Endothelial cell (in vitro differentiated cells): ENCODE data around the gene FOXC2. TPM values are rescaled to one million over a fixed set of nuclear protein-coding genes. Genes with fewer than 3 reads are reported as not detected.

Experiments
- DNase-seq: peaks from one replicate; pipeline ENCODE4 v3.0.0; 2021; ENCODE audit warnings: low spot score
- H3K27ac Mint-ChIP-seq: one replicate; pipeline ENCODE4 v1.8.0; 2021; ENCODE audit warnings: mixed read lengths, inconsistent platforms; ENCODE audit not compliant: unreplicated experiment
- H3K27me3 Mint-ChIP-seq: one replicate; pipeline ENCODE4 v1.8.0; 2021; ENCODE audit warnings: mild to moderate bottlenecking, moderate library complexity, mixed read lengths, inconsistent platforms; ENCODE audit not compliant: unreplicated experiment
- H3K36me3 Mint-ChIP-seq: one replicate; pipeline ENCODE4 v1.8.0; 2021; ENCODE audit warnings: mild to moderate bottlenecking, low read depth, mixed read lengths, inconsistent platforms; ENCODE audit not compliant: unreplicated experiment
- H3K4me1 Mint-ChIP-seq: one replicate; pipeline ENCODE4 v1.8.0; 2021; ENCODE audit warnings: mild to moderate bottlenecking, mixed read lengths, inconsistent platforms; ENCODE audit not compliant: unreplicated experiment
- H3K4me3 Mint-ChIP-seq: one replicate; pipeline ENCODE4 v1.8.0; 2021; ENCODE audit warnings: mild to moderate bottlenecking, mixed read lengths, inconsistent platforms; ENCODE audit not compliant: unreplicated experiment
- H3K9me3 Mint-ChIP-seq: one replicate; pipeline ENCODE4 v1.8.0; 2021; ENCODE audit warnings: mixed read lengths, inconsistent platforms; ENCODE audit not compliant: unreplicated experiment
- total RNA-seq: library from RNA; stranded (reverse); fragmentation: NEBNext Ultra II Directional; extraction: Animal tissue kit (Norgen Biotek cat#: 25700); gene quantifications from one replicate; pipeline ENCODE4 v1.2.1, GENCODE V29; 2021; ENCODE audit not compliant: unreplicated experiment
- TF ChIP-seq, protein P1 (sequence below): fragments of 200-600 bp; sonication (generic); IDR thresholded peaks from one replicate; pipeline ENCODE4 v1.5.0; 2021; ENCODE audit warnings: antibody characterized with exemption; ENCODE audit not compliant: unreplicated experiment

Gene FOXC2
- total RNA-seq, 1 donor from 2014 or later: 16.3 TPM

DNA sequence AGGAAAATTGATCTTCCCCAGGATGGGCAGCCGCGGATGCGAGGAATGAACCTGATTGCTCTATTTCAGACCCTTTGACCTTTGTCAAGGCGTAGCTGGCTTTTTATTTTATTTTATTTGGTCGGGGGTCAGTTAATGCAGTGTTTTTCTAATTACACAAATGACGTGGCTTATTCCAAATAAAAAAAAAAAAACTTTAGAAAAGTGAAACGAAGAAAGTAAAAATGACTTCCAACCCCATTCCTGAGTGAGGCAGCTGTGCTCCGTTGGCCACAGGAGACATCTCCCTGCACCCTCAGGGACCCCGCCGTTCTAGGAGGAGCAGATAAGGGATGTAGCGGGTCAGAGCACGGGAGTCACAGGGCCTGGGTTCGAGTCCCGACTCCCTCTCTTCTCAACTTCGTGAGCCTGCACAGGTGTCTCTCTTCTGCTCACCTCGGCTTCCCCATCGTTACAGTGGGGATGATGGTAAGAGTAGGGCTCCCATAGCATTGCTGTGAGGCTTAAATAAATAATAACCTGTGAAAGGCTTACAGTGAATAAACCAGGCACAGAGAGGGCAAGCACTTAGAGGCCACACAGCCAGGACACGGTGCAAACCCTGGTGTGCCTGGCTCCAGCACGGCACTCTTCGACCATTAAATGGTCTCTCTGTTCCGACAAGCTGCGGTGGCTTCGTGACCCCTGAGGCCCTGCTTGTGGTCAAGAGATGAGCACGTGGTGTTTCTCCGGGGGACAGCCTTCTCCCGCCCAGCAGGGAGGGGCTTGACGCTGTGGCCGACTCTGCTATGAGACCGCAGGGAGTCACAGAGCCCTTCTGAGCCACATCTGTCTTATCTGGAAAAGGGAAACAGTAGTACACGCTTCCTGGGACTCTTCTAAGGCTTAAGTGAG, 46.1 kb upstream of the FOXC2 start:
- H3K27ac Mint-ChIP-seq: no peak overlapping the region
- peaks cover 2% of the 10 kb centered on the region for H3K4me1 Mint-ChIP-seq
- H3K9me3 Mint-ChIP-seq: no peaks in the 10 kb centered on the region
- no peak overlapping the region for H3K4me3 Mint-ChIP-seq
- TF ChIP-seq, protein P1, sequence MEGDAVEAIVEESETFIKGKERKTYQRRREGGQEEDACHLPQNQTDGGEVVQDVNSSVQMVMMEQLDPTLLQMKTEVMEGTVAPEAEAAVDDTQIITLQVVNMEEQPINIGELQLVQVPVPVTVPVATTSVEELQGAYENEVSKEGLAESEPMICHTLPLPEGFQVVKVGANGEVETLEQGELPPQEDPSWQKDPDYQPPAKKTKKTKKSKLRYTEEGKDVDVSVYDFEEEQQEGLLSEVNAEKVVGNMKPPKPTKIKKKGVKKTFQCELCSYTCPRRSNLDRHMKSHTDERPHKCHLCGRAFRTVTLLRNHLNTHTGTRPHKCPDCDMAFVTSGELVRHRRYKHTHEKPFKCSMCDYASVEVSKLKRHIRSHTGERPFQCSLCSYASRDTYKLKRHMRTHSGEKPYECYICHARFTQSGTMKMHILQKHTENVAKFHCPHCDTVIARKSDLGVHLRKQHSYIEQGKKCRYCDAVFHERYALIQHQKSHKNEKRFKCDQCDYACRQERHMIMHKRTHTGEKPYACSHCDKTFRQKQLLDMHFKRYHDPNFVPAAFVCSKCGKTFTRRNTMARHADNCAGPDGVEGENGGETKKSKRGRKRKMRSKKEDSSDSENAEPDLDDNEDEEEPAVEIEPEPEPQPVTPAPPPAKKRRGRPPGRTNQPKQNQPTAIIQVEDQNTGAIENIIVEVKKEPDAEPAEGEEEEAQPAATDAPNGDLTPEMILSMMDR: peak; percentile 10
- DNase-seq: no peak
- H3K27me3 Mint-ChIP-seq: peaks cover 15% of the 10 kb centered on the region
- no peaks in the 10 kb centered on the region for H3K36me3 Mint-ChIP-seq

DNA sequence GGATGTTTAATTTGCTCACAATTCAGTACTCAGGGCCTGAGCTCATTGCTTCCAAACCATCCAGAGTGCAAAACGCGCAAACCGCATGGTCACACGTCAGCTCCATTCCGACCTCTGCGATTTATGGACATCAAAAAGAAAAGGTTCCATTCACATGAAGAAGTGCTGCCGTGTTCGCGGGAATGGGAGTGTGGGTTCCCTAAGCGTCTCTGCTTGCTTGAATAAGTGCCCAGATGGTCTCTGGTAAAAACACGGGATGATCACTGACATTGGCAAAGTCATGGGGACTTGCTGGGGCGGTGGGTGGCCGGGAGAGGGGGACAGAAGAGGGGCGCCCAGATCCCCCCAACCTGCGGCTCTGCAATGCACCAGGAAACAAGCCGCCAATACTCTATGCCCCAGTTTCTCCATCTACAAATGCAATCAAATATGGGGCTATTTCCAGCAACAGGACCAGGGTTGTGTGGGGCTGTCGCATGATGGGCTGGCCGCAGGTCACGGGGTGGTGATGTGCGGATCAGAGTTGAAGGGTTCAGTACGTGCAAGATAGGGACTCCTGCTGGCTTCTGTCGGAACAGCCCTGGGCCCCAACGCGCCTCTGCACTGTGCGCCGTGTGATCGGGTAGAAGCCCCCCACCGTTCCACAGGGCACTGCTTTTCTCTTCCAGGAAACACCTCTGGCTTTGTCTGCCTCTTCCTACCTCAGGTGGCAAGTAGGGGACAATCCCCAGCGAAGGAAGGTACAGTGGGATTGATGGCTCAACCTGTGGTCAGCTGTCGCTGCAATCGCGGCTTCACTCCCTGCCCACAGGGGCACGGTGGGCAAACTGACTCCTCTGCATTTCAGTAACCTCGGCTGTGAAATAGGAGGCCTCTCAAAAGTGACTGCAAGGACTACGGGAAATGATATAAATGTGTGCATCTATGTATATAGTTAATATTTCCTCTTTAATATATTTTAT, 45.1 kb upstream of the FOXC2 start:
- Mint-ChIP-seq H3K9me3 (no peaks in the 10 kb centered on the region), H3K27ac (no peak overlapping the region), H3K27me3 (peaks cover 15% of the 10 kb centered on the region), H3K36me3 (no peaks in the 10 kb centered on the region), H3K4me3 (no peak overlapping the region), H3K4me1 (peaks cover 2% of the 10 kb centered on the region)
- TF ChIP-seq, protein P1: no peak
- DNase-seq: no peak

DNA sequence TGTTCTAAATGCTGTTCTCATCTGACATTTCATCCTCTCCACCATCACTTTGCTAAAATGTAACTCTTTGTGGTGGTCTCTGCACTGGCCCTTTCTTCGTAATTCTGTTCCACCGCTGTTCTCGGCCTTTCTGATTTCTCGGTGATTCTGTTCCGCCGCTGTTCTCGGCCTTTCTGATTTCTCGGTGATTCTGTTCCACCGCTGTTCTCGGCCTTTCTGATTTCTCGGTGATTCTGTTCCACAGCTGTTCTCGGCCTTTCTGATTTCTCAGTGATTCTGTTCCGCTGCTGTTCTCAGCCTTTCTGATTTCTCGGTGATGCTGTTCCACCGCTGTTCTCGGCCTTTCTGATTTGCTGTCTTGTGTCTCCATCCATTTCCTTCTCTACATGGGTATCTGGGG, 44.0 kb upstream of the FOXC2 start:
- Mint-ChIP-seq H3K27me3 (peaks cover 10% of the 10 kb centered on the region), H3K4me3 (no peak overlapping the region), H3K36me3 (no peaks in the 10 kb centered on the region), H3K4me1 (no peaks in the 10 kb centered on the region), H3K27ac (no peak overlapping the region), H3K9me3 (no peaks in the 10 kb centered on the region)
- DNase-seq: no peak
- TF ChIP-seq, protein P1: no peak

DNA sequence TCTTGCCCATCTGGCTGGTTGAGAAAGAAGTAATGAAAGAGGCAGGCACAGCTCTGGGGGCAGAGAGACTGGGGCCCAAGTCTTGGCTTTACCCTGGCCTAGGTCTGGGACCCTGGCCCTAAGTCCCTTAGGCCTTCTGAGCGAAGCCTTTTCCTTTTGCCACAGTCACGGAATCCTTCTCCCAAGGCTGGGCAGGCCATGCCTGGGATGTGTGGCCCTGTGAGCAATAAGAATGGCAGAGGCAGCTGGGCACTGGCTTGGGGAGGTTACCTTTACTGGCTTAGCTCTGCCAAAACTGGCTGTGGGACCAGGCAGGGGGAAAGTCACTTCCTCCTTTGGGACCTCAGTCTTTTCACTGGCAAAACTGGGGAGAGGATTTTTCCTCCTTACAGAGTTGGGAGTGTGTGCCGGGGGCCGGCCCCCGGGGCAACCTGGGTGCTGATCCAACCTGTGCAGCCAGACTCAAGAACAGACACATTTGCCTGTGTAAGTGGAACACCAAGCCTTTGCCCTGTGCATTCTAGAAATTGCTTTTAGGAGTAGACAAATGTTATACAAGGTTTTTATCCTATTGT, 43.4 kb upstream of the FOXC2 start:
- no peak overlapping the region for H3K27ac Mint-ChIP-seq
- DNase-seq: no peak
- H3K4me1 Mint-ChIP-seq: no peaks in the 10 kb centered on the region
- no peak overlapping the region for H3K4me3 Mint-ChIP-seq
- H3K36me3 Mint-ChIP-seq: no peaks in the 10 kb centered on the region
- H3K9me3 Mint-ChIP-seq: no peaks in the 10 kb centered on the region
- peaks cover 10% of the 10 kb centered on the region for H3K27me3 Mint-ChIP-seq
- TF ChIP-seq, protein P1: no peak
